ENCODE measurements around the gene BACH2. TPM values are rescaled to one million over a fixed set of nuclear protein-coding genes. Genes with fewer than 3 reads are reported as not detected.

The BACH2 gene
- total RNA-seq, 4 donors from 2014 or later, result 3.6 to 13.4 (median 7.5) TPM

DNA sequence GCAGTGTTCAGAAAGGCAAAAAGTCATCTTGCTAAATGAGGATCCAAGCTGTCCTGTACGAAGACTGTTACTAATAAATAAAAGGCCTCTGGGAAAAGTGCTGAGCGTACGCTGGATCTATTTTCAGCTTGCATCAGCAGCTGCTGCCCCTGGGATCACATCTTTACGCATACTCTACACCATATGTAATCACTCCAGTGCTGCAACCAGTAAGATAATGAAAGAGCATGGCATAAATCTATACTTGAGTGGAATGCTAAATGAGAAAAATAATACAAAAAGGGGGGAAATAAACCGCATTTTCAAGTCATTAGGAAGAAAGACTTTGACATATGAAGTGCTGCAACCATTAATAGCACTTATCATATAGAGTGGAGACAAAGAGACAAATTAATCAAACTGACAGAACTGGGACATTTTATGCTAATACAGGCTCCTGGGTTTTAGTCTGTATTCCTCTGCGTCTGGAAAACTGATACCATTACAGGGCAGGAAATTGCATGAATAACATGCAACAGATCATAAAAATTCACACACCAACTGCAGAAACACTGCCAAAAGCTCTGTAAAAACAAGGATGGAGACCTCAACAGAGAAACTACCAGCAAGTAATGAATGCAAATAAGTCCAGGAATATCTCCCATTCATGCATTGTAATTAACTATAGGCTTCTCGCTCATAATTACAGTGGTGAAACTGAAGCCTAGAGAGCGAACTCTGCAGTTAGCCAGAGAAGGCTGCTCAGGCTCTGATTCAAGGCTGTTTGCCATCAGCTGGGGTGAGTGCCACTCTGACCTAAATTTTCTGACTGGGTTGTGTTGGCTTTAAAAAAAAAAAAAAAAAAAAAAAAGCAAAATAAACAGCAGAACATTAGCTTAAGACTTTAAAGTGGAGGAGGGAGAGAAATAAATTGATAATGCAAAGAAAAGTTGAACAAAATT lies 318.6 kb downstream of the BACH2 start:
- no peaks in the 10 kb centered on the region for H3K9me3 ChIP-seq
- no peaks in the 10 kb centered on the region for H3K27me3 ChIP-seq
- peak overlapping the region in 2 of 4 donors; percentile 1 to 9 for H3K4me3 ChIP-seq
- H3K36me3 ChIP-seq, result no peaks in the 10 kb centered on the region
- ATAC-seq (peak; percentile 89 to 91), DNase-seq (peak; percentile 56 to 65)
- peaks cover 38 to 54% of the 10 kb centered on the region in 2 donors for H3K4me1 ChIP-seq
- TF ChIP-seq POLR2A (IDR thresholded peaks at IDR 0.05), result no peak
- TF ChIP-seq, protein P1, sequence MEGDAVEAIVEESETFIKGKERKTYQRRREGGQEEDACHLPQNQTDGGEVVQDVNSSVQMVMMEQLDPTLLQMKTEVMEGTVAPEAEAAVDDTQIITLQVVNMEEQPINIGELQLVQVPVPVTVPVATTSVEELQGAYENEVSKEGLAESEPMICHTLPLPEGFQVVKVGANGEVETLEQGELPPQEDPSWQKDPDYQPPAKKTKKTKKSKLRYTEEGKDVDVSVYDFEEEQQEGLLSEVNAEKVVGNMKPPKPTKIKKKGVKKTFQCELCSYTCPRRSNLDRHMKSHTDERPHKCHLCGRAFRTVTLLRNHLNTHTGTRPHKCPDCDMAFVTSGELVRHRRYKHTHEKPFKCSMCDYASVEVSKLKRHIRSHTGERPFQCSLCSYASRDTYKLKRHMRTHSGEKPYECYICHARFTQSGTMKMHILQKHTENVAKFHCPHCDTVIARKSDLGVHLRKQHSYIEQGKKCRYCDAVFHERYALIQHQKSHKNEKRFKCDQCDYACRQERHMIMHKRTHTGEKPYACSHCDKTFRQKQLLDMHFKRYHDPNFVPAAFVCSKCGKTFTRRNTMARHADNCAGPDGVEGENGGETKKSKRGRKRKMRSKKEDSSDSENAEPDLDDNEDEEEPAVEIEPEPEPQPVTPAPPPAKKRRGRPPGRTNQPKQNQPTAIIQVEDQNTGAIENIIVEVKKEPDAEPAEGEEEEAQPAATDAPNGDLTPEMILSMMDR (IDR thresholded peaks at IDR 0.05 in 4 of 5, conservative IDR thresholded peaks at IDR 0.05 in 1 of 5), result no peak
- in situ Hi-C loops (cut with MboI; ENCODE audit: low sequenced_read_pairs in 4 of 4), result loop anchor here in 2 of 4 donors (10.0 kb wide), 5 partner anchors 307 to 507 kb away; no protein-coding TSS in a partner anchor
- intact Hi-C loops (cut with DNase I; ENCODE audit: low total_unique reads), result loop anchor here (5.0 to 10.0 kb wide), 2 partner anchors 239 to 417 kb away; no protein-coding TSS in a partner anchor
- peak overlapping the region; percentile 66 to 90 (median 80) for H3K27ac ChIP-seq

DNA sequence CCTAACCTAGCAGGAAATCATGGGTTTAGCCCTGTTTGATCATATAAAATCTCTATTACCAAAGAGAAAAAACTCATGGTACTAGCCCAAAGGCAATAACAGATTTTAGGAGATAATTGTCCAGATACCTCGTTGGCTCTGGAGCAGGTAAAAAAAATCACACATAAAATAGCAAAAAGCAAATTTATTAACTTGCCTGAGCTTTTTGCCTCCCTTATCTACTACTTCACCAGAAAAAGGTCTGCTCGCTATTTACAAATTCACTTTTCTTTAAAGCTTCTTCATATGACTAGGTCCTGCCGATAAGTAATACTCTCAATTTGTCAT lies 320.0 kb downstream of the BACH2 start:
- intact Hi-C loops (cut with DNase I; ENCODE audit: low total_unique reads), result loop anchor here (5.0 to 10.0 kb wide), 2 partner anchors 241 to 418 kb away; no protein-coding TSS in a partner anchor
- H3K27ac ChIP-seq, result peak overlapping the region; percentile 66 to 90 (median 80)
- no peak for TF ChIP-seq POLR2A (IDR thresholded peaks at IDR 0.05)
- TF ChIP-seq, protein P1 (IDR thresholded peaks at IDR 0.05 in 4 of 5, conservative IDR thresholded peaks at IDR 0.05 in 1 of 5), result no peak
- no peaks in the 10 kb centered on the region for H3K27me3 ChIP-seq
- DNase-seq (no peak), ATAC-seq (no peak)
- in situ Hi-C loops (cut with MboI; ENCODE audit: low sequenced_read_pairs in 4 of 4), result loop anchor here in 2 of 4 donors (10.0 kb wide), 5 partner anchors 308 to 508 kb away; no protein-coding TSS in a partner anchor
- peaks cover 38 to 58% of the 10 kb centered on the region in 2 donors for H3K4me1 ChIP-seq
- H3K9me3 ChIP-seq, result no peaks in the 10 kb centered on the region
- no peaks in the 10 kb centered on the region for H3K36me3 ChIP-seq
- no peak overlapping the region for H3K4me3 ChIP-seq

DNA sequence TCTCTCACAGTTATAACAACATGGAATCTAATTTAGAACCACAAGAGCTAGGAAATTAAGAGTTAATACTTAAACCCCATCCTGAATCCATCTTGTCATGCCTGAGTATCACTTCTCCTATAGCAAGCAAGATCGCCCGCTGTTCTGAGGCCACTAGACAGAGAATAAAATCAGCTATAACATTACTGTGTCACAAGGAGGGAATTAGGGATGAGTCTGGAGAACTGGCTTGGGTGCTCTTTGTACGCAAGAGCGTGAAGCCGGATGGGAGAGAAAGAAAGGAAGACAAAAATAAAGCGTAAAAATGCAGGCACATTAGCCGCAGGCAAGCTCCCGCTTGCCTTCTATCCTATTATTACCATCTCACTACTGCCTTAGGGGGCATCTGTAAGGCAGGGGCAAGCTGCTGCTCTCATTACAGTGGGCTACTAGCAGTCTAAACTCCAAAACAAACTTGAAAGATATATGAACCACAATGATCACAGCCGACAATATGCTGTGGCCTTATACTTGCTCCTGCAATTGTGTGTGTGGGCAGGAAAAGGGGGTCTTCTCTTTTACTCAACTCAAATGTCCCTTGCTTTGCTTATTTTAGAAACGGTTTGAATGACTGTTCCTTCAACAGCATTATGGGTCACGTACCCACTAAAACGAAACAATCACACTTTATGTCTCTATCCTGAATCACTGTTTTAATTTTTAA lies 320.5 kb downstream of the BACH2 start:
- no peak for DNase-seq
- Histone ChIP-seq H3K4me1 (peaks cover 40 to 63% of the 10 kb centered on the region in 2 donors), H3K27ac (peak overlapping the region in 3 of 4 donors; percentile 78 to 90 (median 81)), H3K9me3 (no peaks in the 10 kb centered on the region), H3K27me3 (no peaks in the 10 kb centered on the region), H3K36me3 (no peaks in the 10 kb centered on the region), H3K4me3 (no peak overlapping the region)
- in situ Hi-C loops (cut with MboI; ENCODE audit: low sequenced_read_pairs in 4 of 4) (loop anchor here in 2 of 4 donors (10.0 kb wide), 5 partner anchors 309 to 509 kb away; no protein-coding TSS in a partner anchor), intact Hi-C loops (cut with DNase I; ENCODE audit: low total_unique reads) (loop anchor here (5.0 to 10.0 kb wide), 2 partner anchors 241 to 419 kb away; no protein-coding TSS in a partner anchor)
- no peak for ATAC-seq
- no peak for TF ChIP-seq POLR2A (IDR thresholded peaks at IDR 0.05)
- TF ChIP-seq, protein P1 (IDR thresholded peaks at IDR 0.05 in 4 of 5, conservative IDR thresholded peaks at IDR 0.05 in 1 of 5), result no peak

DNA sequence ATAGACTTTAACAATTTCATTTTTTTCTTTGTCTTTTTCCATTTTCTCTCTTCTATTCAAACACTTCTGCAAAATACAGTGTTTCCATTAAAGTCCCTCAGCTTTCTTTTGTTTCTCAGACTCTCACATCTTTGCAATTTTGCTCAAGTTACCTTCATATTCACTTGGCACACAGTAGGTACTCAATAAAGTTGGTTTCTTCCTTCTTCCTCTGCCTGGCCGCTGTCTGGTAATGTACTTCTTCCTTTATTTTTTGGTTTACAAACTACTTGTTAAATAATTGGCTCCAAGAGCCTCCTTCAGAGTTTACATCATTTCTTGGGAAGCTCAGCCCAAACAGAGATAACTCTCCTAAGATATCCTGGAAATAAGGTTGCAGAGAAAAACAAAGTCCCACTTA lies 321.3 kb downstream of the BACH2 start:
- in situ Hi-C loops (cut with MboI; ENCODE audit: low sequenced_read_pairs in 4 of 4) (loop anchor here in 2 of 4 donors (10.0 kb wide), 5 partner anchors 309 to 509 kb away; no protein-coding TSS in a partner anchor), intact Hi-C loops (cut with DNase I; ENCODE audit: low total_unique reads) (loop anchor here (5.0 to 10.0 kb wide), 2 partner anchors 242 to 419 kb away; no protein-coding TSS in a partner anchor)
- TF ChIP-seq, protein P1 (IDR thresholded peaks at IDR 0.05 in 4 of 5, conservative IDR thresholded peaks at IDR 0.05 in 1 of 5), result no peak
- no peak for TF ChIP-seq POLR2A (IDR thresholded peaks at IDR 0.05)
- Histone ChIP-seq H3K9me3 (no peaks in the 10 kb centered on the region), H3K36me3 (no peaks in the 10 kb centered on the region), H3K27ac (peak overlapping the region in 3 of 4 donors; percentile 22 to 78 (median 59)), H3K27me3 (no peaks in the 10 kb centered on the region), H3K4me1 (peaks cover 43 to 67% of the 10 kb centered on the region in 2 donors), H3K4me3 (no peak overlapping the region)
- DNase-seq, result no peak
- ATAC-seq, result no peak
